OCI-LY3 (cell line): ENCODE measurements around the gene AIF1L.

Source experiments
- CTCF ChIP-seq: fragments of 200-600, 300-600 bp; sonication (generic); IDR thresholded peaks from 2 replicates; pipeline ENCODE4 v1.5.1; 2014; ENCODE audit warnings: antibody characterized with exemption, low read length, low read depth
- EZH2phosphoT487 ChIP-seq: fragments of 200-600 bp; shearing (Covaris generic); IDR thresholded peaks from 2 replicates; pipeline ENCODE4 v1.6.1; 2018; ENCODE audit warnings: antibody characterized with exemption, mixed run types, low read depth

- TF ChIP-seq CTCF (no peak), EZH2phosphoT487 (no peak)
Measured at GRCh38 chr9:131146186-131146585, 49.9 kb downstream of the AIF1L start.
